ENCODE results near the gene SPINT3. TPM values are rescaled to one million over a fixed set of nuclear protein-coding genes. Genes with fewer than 3 reads are reported as not detected.

The SPINT3 gene
- total and polyA plus RNA-seq, 2 of the 8 experiments (the other 6 are each of a cell fraction or from before 2014, with no cell fraction given) = not detected

DNA sequence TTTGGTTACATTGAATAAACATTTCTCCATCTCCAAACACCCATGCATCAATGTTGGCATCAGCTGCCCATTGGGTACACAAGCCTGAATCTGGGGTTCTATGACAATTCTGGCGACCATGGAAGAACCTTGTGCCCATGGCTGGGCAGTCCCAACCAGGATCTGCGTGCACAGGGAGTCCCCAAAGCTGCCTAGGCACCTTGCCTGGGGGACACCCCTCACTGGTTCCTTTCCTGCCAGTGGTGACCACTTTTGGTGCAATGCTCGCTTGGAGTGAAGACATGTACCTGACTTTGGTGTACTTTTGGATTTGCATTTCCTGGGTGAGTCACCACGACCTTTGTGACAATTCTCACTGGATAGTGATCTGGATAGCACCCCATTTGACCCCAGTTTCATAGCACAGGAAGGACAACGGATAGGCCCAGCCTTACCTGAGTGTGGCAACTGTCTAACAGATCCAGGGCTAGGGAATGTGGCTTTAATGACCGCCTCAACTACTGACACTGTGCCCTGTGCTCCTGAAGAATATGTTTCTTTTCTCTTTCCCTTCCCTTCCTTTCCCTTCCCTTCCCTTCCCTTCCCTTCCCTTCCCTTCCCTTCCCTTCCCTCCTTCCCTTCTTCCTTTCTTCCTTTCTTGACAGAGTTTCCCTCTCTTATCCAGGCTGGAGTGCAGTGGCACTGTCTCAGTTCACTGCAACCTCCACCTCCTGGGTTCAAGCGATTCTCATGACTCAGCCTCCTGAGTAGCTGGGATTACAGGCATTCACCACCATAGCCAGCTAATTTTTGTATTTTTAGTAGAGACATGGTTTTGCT, 7.1 kb downstream of the SPINT3 start:
- CTCF ChIA-PET (ENCODE audit: partially characterized antibody) = interaction anchor here (0.7 to 1.2 kb wide), 4 partner anchors 72 to 281 kb away, joined by 3 read pairs; no protein-coding TSS in a partner anchor
- no peak overlapping the region for H3K56ac ChIP-seq (replicated peaks; ENCODE audit: insufficient read length, low read depth, low read length)
- no peak overlapping the region for H2BK120ac ChIP-seq (replicated peaks; ENCODE audit: low read depth, low read length)
- no peak overlapping the region for H4K91ac ChIP-seq (replicated peaks; ENCODE audit: insufficient read length, low read length)
- no peak overlapping the region for H2AK5ac ChIP-seq (ENCODE audit: low read depth, low read length)
- FAIRE-seq (no peak), DNase-seq (ENCODE audit: low read depth in 1 of 2, low spot score in 2 of 2) (no peak)
- H3K18ac ChIP-seq (ENCODE audit: extremely low read depth, low read length) = no peak overlapping the region
- H3K4me1 ChIP-seq (replicated peaks in 1 of 4; ENCODE audit: control insufficient read depth in 3 of 4, insufficient read depth in 4 of 4, low read length in 3 of 4) = no peaks in the 10 kb centered on the region; a peak in 1 of 7 replicates
- 77% methylated on average over 7 of the region's 7 CpGs; no CpG with 5 or more reads in 1 of the 2 experiments for WGBS, 2 experiments (ENCODE audit: extremely low coverage in 1 of 2, insufficient coverage in 1 of 2, insufficient read length in 1 of 2, insufficient replicate concordance in 2 of 2, low coverage in 1 of 2, low lambda C conversion rate in 2 of 2, missing lambda C conversion rate in 1 of 2)
- no peaks in the 10 kb centered on the region for H3K79me2 ChIP-seq (ENCODE audit: control insufficient read depth in 1 of 2, insufficient read depth in 2 of 2, low read length in 2 of 2)
- H3K27me3 ChIP-seq (replicated peaks in 1 of 4; ENCODE audit: control insufficient read depth in 3 of 4, extremely low read depth in 1 of 4, insufficient read depth in 3 of 4, low read length in 3 of 4) = no peaks in the 10 kb centered on the region
- no peak overlapping the region for H3K4ac ChIP-seq (replicated peaks; ENCODE audit: insufficient read length, low read depth, low read length)
- no peak overlapping the region for H3K27ac ChIP-seq (ENCODE audit: low read depth, low read length)
- POLR2A ChIA-PET (ENCODE audit: partially characterized antibody) = no interaction called here
- no peak overlapping the region for H3K4me2 ChIP-seq (ENCODE audit: insufficient read depth in 1 of 2, low read depth in 2 of 2, low read length in 2 of 2)
- H2BK15ac ChIP-seq (ENCODE audit: low read length) = 0 out of 2 replicates have a peak overlapping the region, but pooled peaks have one; percentile 54
- no peak overlapping the region for H3K14ac ChIP-seq (ENCODE audit: insufficient read length)
- H3K9me3 ChIP-seq (ENCODE audit: insufficient read depth in 2 of 2, low read depth in 1 of 2, low read length in 1 of 2) = no peaks in the 10 kb centered on the region
- no peak overlapping the region for H2BK20ac ChIP-seq (ENCODE audit: low read length)
- no peaks in the 10 kb centered on the region for H3K36me3 ChIP-seq (ENCODE audit: control insufficient read depth in 2 of 4, insufficient read depth in 4 of 4, low read length in 3 of 4)
- no peak overlapping the region for H3K9ac ChIP-seq (replicated peaks in 1 of 4; ENCODE audit: extremely low read depth in 1 of 4, low read depth in 3 of 4, low read length in 3 of 4)
- no peak overlapping the region for H4K8ac ChIP-seq (ENCODE audit: extremely low read depth, insufficient read depth, low read length)
- no peak overlapping the region for H2BK12ac ChIP-seq (ENCODE audit: low read depth, low read length)
- no peak overlapping the region for H4K5ac ChIP-seq (ENCODE audit: insufficient read length, low read depth, low read length)
- no peak overlapping the region for H2AFZ ChIP-seq (ENCODE audit: low read length)
- H3K4me3 ChIP-seq (ENCODE audit: extremely low read depth in 1 of 4, insufficient read depth in 2 of 4, low read depth in 3 of 4, low read length in 4 of 4) = no peak overlapping the region
- no peaks in the 10 kb centered on the region for H3K79me1 ChIP-seq (ENCODE audit: low read depth, low read length)
- no peaks in the 10 kb centered on the region; the same call in 1 of the 2 replicates for H3K23me2 ChIP-seq (ENCODE audit: low read depth, low read length)
- H2BK5ac ChIP-seq (ENCODE audit: low read depth, low read length) = no peak overlapping the region
- no peaks in the 10 kb centered on the region for H4K20me1 ChIP-seq (replicated peaks in 1 of 2; ENCODE audit: control insufficient read depth in 1 of 2, insufficient read depth in 2 of 2, low read length in 2 of 2)
- H3K23ac ChIP-seq (ENCODE audit: insufficient read length) = no peak overlapping the region
- TF ChIP-seq EZH2 (IDR thresholded peaks at IDR 0.05; ENCODE audit: low read depth, low read length, severe bottlenecking) (no peak), ZNF274 (IDR thresholded peaks at IDR 0.05; ENCODE audit: borderline replicate concordance, extremely low read depth, low read length) (no peak), JUND (IDR thresholded peaks at IDR 0.05; ENCODE audit: low read length) (no peak), HDAC2 (IDR thresholded peaks at IDR 0.05; ENCODE audit: borderline replicate concordance in 1 of 2, low read depth in 2 of 2, low read length in 2 of 2) (no peak), JUN (IDR thresholded peaks at IDR 0.05; ENCODE audit: low read depth, low read length) (no peak), CBX8 (IDR thresholded peaks at IDR 0.05; ENCODE audit: borderline replicate concordance, low read depth, low read length) (no peak), RXRA (IDR thresholded peaks at IDR 0.05; ENCODE audit: insufficient read depth, low read depth, low read length) (no peak)
- TF ChIP-seq, protein P1, sequence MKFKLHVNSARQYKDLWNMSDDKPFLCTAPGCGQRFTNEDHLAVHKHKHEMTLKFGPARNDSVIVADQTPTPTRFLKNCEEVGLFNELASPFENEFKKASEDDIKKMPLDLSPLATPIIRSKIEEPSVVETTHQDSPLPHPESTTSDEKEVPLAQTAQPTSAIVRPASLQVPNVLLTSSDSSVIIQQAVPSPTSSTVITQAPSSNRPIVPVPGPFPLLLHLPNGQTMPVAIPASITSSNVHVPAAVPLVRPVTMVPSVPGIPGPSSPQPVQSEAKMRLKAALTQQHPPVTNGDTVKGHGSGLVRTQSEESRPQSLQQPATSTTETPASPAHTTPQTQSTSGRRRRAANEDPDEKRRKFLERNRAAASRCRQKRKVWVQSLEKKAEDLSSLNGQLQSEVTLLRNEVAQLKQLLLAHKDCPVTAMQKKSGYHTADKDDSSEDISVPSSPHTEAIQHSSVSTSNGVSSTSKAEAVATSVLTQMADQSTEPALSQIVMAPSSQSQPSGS (IDR thresholded peaks at IDR 0.05; ENCODE audit: low read length) = no peak
- TF ChIP-seq, protein P2, sequence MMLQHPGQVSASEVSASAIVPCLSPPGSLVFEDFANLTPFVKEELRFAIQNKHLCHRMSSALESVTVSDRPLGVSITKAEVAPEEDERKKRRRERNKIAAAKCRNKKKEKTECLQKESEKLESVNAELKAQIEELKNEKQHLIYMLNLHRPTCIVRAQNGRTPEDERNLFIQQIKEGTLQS (IDR thresholded peaks at IDR 0.05; ENCODE audit: insufficient read depth, low read depth, low read length) = no peak
